Stimulated activated effector memory CD8-positive, alpha-beta T cell treated with anti-CD3 and anti-CD28 coated beads, Interleukin-12 subunit alpha, Interleukin-12 subunit beta, amount 100 ng/mL, for 72 hours (primary cell): ENCODE data around the gene GPR75.

ENCODE experiments used
- ATAC-seq: fragments of 150-1000 bp; cut with Tn5 transposase; 2 replicates; pipeline ENCODE4 v1.10.0; 2021
- DNase-seq, 2 donors: peaks; one replicate each; pipeline ENCODE4 v3.0.0; 2021 to 2022; ENCODE audit warnings: low spot score in 2 of 2
- H3K27ac Mint-ChIP-seq: one replicate; pipeline ENCODE4 v1.8.0; 2022; ENCODE audit warnings: mild to moderate bottlenecking, mixed read lengths
- H3K36me3 Mint-ChIP-seq: one replicate; pipeline ENCODE4 v1.8.0; 2022; ENCODE audit warnings: mild to moderate bottlenecking, mixed read lengths
- H3K4me1 Mint-ChIP-seq: one replicate; pipeline ENCODE4 v1.8.0; 2022; ENCODE audit warnings: mixed read lengths
- H3K4me3 Mint-ChIP-seq: one replicate; pipeline ENCODE4 v1.8.0; 2022; ENCODE audit warnings: mild to moderate bottlenecking, mixed read lengths
- H3K9me3 Mint-ChIP-seq: one replicate; pipeline ENCODE4 v1.8.0; 2022; ENCODE audit warnings: mixed read lengths

GPR75 gene

DNA sequence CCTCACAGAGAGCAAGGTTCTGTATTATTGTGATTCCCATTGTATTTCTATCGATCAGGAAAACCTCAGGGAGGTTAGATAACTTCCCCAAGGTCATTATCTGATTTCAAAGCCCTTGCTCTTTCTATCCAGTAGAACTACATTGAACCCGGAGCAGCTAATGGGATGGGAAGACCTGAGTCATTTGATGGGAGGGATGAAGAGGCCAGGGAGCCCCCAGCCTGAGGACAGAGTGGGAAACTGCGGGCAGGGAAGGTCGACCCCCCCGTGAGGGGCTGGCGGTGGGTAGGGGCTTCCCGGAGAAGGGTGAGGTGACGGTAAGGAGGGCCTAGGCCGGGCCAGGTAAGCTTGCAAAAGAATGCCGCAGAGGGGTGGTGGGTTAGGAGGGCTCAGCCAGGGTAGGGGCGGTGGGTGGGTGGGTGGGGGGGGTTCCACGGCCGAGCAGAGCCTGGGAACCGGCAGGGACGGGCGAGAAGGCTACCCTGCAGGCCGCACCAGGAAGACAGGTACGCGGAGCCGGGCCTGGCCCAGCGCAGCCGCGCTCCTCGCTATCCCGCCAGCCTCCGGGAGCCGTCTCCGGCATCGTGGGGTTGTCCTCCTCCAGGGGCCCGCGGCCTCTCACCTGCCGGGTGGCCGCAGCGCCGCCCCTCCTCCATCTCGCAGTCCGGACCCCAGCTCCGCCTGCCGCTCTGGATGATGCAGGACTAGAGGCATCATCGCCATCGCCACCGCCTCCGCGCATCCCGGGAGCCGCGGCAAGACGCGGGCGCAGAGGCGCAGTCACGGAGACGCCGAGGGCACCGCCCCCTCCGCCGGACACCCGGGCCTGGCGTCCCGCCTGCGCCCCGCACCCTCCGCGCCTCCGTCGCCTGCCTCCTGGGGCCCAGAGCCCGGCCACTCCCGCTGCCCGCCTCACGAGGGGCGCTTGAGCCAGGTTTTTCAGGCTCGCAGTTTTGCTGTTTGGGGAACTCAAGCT lies at the start of gene GPR75:
GPR75 (minus strand) TSS at position 762 of the 976 bp plus-strand sequence. CDS start 5,211 bp downstream, outside the sequence.
- ATAC-seq: no peak
- no peak within 1 kb of the TSS for H3K4me3 Mint-ChIP-seq
- DNase-seq: no peak
- H3K4me1 Mint-ChIP-seq: peaks cover 5% of the 10 kb centered on the region
- H3K27ac Mint-ChIP-seq: no peak within 1 kb of the TSS
- H3K9me3 Mint-ChIP-seq: no peaks in the 10 kb centered on the region
- peaks cover 14% of the 10 kb centered on the region for H3K36me3 Mint-ChIP-seq

- Mint-ChIP-seq H3K9me3 (no peaks in the 10 kb centered on the region), H3K27ac (peak overlapping the region; percentile 55), H3K36me3 (peaks cover 80% of the 10 kb centered on the region), H3K4me1 (no peaks in the 10 kb centered on the region), H3K4me3 (no peak overlapping the region)
- ATAC-seq: no peak
- DNase-seq: no peak
Measured at GRCh38 chr2:53907582-53907981, 47.8 kb upstream of the GPR75 start.

- no peak for ATAC-seq
- no peak for DNase-seq
- Mint-ChIP-seq H3K9me3 (no peaks in the 10 kb centered on the region), H3K27ac (no peak overlapping the region), H3K4me3 (no peak overlapping the region), H3K36me3 (peaks cover 98% of the 10 kb centered on the region), H3K4me1 (no peaks in the 10 kb centered on the region)
Measured at GRCh38 chr2:53905396-53905795, 45.6 kb upstream of the GPR75 start.

DNA sequence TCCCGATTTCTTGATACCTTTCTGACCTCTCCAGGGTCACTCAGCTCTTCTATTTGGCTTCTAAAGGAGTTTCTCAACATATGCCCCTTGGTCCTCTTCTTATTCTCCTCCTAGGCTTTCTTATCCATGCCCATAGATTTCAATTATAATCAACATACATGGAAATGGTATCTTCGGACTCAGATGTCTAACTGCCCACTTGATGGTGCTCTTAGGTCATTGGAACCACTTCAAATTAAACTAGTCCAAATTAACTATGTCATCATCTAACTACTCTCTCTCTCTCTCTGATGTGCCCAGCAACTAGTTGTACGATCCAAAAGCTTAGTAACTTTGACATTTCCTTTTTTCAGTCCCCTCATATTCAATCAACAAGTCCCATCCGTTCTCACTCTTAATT lies 43.2 kb upstream of the GPR75 start:
- Mint-ChIP-seq H3K4me1 (no peaks in the 10 kb centered on the region), H3K27ac (peak overlapping the region; percentile 2), H3K36me3 (peaks cover 100% of the 10 kb centered on the region), H3K4me3 (no peak overlapping the region), H3K9me3 (no peaks in the 10 kb centered on the region)
- no peak for ATAC-seq
- DNase-seq: no peak

DNA sequence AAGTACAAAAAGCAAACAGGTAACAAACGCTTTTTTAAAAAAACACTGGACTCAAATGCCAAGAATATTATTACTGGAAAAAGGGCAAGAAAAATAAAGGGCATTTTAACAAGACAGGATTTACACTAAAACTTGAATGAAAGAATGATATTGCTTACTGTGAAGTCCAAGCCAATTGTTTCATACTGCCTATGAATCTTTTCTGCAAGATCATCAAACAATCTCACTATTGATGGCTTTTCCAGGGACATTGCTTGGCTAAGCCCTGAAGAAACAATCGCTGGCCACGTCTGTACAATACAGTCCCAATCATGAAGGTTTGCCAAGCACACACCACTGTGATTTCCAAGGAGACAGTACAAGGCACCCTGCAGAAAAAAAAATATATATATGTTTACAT lies 41.4 kb upstream of the GPR75 start:
- Mint-ChIP-seq H3K36me3 (peaks cover 100% of the 10 kb centered on the region), H3K9me3 (no peaks in the 10 kb centered on the region), H3K4me3 (no peak overlapping the region), H3K4me1 (no peaks in the 10 kb centered on the region), H3K27ac (no peak overlapping the region)
- no peak for DNase-seq
- ATAC-seq: no peak

DNA sequence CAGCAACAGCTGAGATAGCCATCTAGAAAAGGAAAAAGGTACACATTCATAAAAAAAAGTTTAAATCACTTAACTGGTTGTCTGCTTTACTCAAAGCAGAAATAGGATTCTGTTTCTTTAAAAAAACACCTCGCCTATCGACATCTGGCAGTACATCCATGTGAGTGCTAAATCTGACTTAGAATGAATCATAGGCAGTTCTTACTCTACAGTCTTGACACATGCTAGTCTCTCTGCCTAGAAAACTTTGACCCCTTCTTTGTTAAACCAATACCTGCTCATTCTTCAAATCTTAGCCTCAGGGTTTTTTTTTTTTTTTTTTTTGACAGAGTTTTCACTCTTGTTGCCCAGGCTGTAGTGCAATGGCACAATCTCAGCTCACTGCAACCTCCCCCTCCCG lies 37.1 kb upstream of the GPR75 start:
- Mint-ChIP-seq H3K4me3 (no peak overlapping the region), H3K36me3 (peaks cover 100% of the 10 kb centered on the region), H3K9me3 (no peaks in the 10 kb centered on the region), H3K27ac (peak overlapping the region; percentile 40), H3K4me1 (no peaks in the 10 kb centered on the region)
- peak; percentile 93 for ATAC-seq
- no peak for DNase-seq

DNA sequence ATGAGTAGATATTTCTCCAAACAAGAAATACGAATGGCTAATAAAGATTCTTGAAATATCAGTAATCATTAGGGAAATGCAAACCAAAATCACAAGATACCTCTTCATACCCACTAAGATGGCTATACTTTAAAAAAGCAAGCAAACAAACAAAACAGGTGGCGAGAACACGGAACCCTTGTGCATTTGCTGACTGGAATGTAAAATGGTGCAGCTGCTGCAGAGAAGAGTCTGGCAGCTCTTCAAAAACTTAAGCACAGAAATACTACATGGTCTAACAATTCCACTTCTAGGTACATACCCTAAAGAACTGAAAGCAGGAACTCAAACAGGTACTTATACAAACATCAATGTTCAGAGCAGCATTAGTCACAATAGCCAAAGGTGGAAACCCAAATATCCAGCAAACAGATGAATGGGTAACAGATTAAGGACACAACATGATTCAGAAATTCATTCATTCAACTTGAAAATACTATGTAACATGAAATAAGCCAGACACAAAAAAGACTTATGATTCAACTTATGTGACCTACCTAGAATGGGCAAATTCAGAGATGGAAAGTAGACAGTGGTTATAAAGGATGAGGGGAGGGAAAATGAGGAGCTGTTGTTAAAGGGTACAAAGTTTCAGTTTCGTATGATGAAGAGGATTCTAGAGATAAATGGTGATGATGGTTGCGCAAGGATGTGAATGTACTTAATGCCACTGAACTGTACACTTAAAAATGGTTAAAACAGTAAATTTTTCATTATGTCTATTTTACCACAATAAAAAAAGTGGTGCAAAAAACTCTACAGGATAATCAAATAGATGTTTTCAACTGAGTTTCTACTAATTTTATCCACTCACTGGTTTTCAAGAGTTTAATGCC lies 26.9 kb upstream of the GPR75 start:
- H3K36me3 Mint-ChIP-seq: peaks cover 98% of the 10 kb centered on the region
- ATAC-seq: peak; percentile 74

DNA sequence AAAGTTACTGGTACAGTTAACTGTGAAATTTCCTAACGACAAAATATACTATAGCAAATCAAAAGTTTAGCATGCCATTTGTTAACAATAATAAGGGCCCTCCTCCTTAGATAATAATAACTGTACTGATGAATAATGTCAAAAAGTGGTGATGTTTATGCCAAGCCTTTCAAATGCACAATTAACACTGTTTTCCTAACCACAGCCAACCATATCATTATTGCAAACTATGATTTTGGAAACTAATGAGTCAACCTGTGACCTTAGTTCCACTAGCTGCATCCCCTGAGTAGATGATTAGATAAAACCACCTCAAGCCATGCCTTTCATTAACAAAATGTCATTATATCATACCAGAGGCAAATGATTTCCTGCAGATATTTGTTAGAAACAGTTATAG lies 25.1 kb upstream of the GPR75 start:
- H3K4me3 Mint-ChIP-seq: no peak overlapping the region
- ATAC-seq (peak; percentile 82), DNase-seq (no peak)
- H3K9me3 Mint-ChIP-seq: no peaks in the 10 kb centered on the region
- H3K27ac Mint-ChIP-seq: peak overlapping the region; percentile 10
- H3K36me3 Mint-ChIP-seq: peaks cover 92% of the 10 kb centered on the region
- H3K4me1 Mint-ChIP-seq: peaks cover 28% of the 10 kb centered on the region

More for the DNA sequence above, 26.9 kb upstream of the GPR75 start:
- Mint-ChIP-seq H3K4me1 (peaks cover 21% of the 10 kb centered on the region), H3K4me3 (no peak overlapping the region), H3K27ac (peak overlapping the region; percentile 40), H3K9me3 (no peaks in the 10 kb centered on the region)
- no peak for DNase-seq

DNA sequence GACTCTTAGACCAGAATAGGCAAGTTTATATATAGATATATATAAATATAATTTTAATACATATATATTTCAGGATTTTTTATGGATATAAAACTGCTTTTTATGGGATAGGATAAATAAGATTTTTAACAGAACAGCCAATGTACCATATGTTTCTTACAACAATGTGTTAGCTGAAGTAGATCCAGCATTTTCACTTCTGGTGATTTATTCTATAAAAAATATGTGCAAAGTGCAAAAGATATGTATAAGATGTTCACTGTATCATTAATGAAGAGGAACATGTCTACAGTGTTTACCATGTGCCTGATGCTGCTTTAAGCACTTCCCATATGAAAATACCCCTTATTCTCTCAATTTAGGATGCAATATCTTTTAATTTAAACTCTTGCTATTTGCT lies 22.2 kb upstream of the GPR75 start:
- DNase-seq: no peak
- Mint-ChIP-seq H3K36me3 (peaks cover 91% of the 10 kb centered on the region), H3K4me1 (peaks cover 27% of the 10 kb centered on the region), H3K9me3 (no peaks in the 10 kb centered on the region), H3K4me3 (no peak overlapping the region), H3K27ac (peak overlapping the region; percentile 10)
- no peak for ATAC-seq

GRCh38 chr2:53881360-53881759 lies 21.6 kb upstream of the GPR75 start:
- peaks cover 91% of the 10 kb centered on the region for H3K36me3 Mint-ChIP-seq
- no peaks in the 10 kb centered on the region for H3K9me3 Mint-ChIP-seq
- peaks cover 22% of the 10 kb centered on the region for H3K4me1 Mint-ChIP-seq
- DNase-seq: no peak
- H3K27ac Mint-ChIP-seq: no peak overlapping the region
- no peak for ATAC-seq
- H3K4me3 Mint-ChIP-seq: no peak overlapping the region

GRCh38 chr2:53880756-53881155 lies 21.0 kb upstream of the GPR75 start:
- Mint-ChIP-seq H3K4me1 (peaks cover 19% of the 10 kb centered on the region), H3K9me3 (no peaks in the 10 kb centered on the region), H3K27ac (peak overlapping the region; percentile 37), H3K36me3 (peaks cover 91% of the 10 kb centered on the region), H3K4me3 (no peak overlapping the region)
- no peak for DNase-seq
- ATAC-seq: peak; percentile 64

GRCh38 chr2:53877556-53877955 lies 17.8 kb upstream of the GPR75 start:
- no peak for DNase-seq
- Mint-ChIP-seq H3K36me3 (peaks cover 91% of the 10 kb centered on the region), H3K4me1 (peaks cover 7% of the 10 kb centered on the region), H3K9me3 (no peaks in the 10 kb centered on the region), H3K27ac (peak overlapping the region; percentile 6), H3K4me3 (no peak overlapping the region)
- no peak for ATAC-seq

DNA sequence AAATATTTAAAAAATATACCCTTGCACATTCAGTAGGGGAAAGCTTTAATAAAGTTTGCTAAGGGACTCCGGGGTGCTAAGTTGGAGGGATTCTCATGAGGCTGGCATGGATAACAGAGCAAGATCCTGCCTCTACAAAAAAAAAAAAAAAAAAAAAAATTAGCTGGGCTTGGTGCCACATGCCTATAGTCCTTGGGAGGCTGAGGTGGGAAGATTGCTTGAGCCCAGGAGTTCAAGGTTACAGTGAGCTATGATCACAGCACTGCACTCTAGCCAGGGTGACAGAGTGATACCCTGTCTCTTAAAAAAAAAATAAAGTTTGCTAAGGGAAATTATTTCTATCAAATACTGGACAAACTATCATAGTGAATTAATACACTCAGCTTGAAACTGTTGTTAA lies 17.3 kb upstream of the GPR75 start:
- H3K4me1 Mint-ChIP-seq: peaks cover 7% of the 10 kb centered on the region
- H3K9me3 Mint-ChIP-seq: no peaks in the 10 kb centered on the region
- no peak for ATAC-seq
- peak overlapping the region; percentile 6 for H3K27ac Mint-ChIP-seq
- no peak overlapping the region for H3K4me3 Mint-ChIP-seq
- no peak for DNase-seq
- H3K36me3 Mint-ChIP-seq: peaks cover 91% of the 10 kb centered on the region

- peak overlapping the region; percentile 11 for H3K27ac Mint-ChIP-seq
- H3K9me3 Mint-ChIP-seq: no peaks in the 10 kb centered on the region
- H3K4me1 Mint-ChIP-seq: no peaks in the 10 kb centered on the region
- peaks cover 99% of the 10 kb centered on the region for H3K36me3 Mint-ChIP-seq
- H3K4me3 Mint-ChIP-seq: no peak overlapping the region
- DNase-seq (no peak), ATAC-seq (no peak)
Measured at GRCh38 chr2:53874401-53874950, 14.7 kb upstream of the GPR75 start.

DNA sequence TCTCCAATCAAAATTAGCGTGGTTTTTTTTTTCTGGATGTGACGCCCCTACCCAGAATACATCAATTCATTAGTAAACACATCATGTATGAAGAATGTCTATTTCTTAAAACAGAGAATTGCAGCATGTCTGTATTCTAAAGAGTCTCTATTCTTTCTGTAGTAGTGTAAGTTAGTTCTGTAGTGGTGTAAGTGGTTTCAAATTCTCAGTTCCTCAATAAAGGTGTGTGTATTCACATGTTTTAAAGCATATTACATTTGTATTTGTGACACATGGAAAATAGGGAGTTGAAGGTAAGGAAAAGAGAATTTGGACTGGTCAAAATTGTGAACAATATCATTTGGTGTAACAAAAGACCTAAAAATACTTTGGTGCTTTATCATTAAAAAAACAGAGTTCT lies 8.0 kb upstream of the GPR75 start:
- no peak for ATAC-seq

More for the DNA sequence above, 8.0 kb upstream of the GPR75 start:
- Mint-ChIP-seq H3K9me3 (no peaks in the 10 kb centered on the region), H3K4me1 (peaks cover under 1% of the 10 kb centered on the region), H3K27ac (no peak overlapping the region), H3K36me3 (peaks cover 87% of the 10 kb centered on the region), H3K4me3 (no peak overlapping the region)
- DNase-seq: no peak
